Epithelial cell of proximal tubule (primary cell): ENCODE measurements around the gene FBXO21. TPM values are rescaled to one million over a fixed set of nuclear protein-coding genes. Genes with fewer than 3 reads are reported as not detected.
A peak's percentile ranks its signal among the peaks of the same experiment; 100 is the strongest.
"Not testable (repeated sequence)": the region's sequence is repeated elsewhere in the genome, so short reads cannot be mapped to it uniquely, and the experiment has no call there.

Source experiments
- DNase-seq: peaks from one replicate; pipeline ENCODE4 v3.0.0-alpha.2; 2011; ENCODE audit warnings: low read depth
- H3K4me3 ChIP-seq: 2 replicates; pipeline ENCODE4 v1.5.1; 2011; ENCODE audit warnings: low read depth, mild to moderate bottlenecking, low read length
- total RNA-seq: library from RNA; depleted of rRNA; stranded (reverse); fragments of >200 nt; gene quantifications from 2 replicates; pipeline ENCODE4 v1.2.3, GENCODE V29; 2015
- TF ChIP-seq, protein P1 (sequence below): conservative IDR thresholded peaks from 2 replicates; pipeline ENCODE4 v1.5.1; 2012; ENCODE audit warnings: low read depth, mild to moderate bottlenecking, low read length

Gene FBXO21
- total RNA-seq, 1 donor from 2014 or later, result 35.7 TPM

DNA sequence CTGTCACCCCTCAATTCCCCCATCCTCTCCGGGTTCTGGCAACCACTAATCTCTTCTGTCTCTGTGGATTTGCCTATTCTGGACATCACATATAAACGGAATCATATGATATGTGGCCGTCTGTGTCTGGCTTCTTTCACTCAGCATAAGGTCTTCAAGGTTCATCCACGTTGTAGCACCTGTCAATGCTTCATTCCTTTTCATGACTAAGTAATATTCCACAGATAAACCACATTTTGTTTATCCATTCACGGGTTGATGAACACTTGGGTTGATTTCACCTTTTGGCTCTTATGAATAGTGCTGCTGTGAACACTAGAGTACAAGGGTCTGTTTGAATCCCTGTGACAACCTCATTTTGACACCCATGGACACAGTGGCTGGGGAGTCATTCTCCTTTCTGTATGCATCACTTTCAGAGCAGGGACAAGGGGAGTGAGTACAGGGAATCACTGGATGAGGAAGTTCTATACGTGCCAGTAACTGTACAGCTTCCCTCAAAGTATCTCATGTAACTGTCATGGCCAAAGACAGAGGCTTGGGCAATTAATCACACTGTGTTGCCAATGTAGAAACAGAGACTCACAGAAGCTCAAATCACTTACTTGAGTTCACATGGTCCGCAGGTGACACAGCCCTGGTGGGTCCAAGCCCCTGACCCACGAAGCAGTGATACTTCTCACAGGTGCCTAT is 80.2 kb downstream of the FBXO21 start:
- DNase-seq, result no peak
- TF ChIP-seq, protein P1, sequence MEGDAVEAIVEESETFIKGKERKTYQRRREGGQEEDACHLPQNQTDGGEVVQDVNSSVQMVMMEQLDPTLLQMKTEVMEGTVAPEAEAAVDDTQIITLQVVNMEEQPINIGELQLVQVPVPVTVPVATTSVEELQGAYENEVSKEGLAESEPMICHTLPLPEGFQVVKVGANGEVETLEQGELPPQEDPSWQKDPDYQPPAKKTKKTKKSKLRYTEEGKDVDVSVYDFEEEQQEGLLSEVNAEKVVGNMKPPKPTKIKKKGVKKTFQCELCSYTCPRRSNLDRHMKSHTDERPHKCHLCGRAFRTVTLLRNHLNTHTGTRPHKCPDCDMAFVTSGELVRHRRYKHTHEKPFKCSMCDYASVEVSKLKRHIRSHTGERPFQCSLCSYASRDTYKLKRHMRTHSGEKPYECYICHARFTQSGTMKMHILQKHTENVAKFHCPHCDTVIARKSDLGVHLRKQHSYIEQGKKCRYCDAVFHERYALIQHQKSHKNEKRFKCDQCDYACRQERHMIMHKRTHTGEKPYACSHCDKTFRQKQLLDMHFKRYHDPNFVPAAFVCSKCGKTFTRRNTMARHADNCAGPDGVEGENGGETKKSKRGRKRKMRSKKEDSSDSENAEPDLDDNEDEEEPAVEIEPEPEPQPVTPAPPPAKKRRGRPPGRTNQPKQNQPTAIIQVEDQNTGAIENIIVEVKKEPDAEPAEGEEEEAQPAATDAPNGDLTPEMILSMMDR, result no peak
- no peak overlapping the region for H3K4me3 ChIP-seq

DNA sequence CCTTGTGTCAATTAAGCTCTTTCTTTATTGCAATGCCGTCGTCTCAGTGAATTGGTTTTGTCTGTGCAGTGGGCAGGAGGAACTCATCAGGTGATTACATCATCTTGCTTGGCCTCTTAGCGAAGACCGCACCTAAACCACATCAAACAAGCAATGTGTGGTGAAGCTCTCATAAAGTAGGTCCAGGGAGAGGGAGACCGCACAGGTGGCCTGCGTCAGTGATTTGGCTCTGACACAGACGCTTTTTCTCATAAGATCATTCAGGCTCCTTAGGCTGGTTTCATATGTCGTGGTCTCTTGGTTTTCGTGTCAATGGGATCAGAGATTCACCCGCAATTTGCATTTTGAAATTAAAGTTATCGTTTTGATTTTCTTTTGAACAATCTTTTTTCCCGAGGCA is 84.4 kb downstream of the FBXO21 start:
- TF ChIP-seq, protein P1, result no peak
- no peak overlapping the region for H3K4me3 ChIP-seq
- no peak for DNase-seq

DNA sequence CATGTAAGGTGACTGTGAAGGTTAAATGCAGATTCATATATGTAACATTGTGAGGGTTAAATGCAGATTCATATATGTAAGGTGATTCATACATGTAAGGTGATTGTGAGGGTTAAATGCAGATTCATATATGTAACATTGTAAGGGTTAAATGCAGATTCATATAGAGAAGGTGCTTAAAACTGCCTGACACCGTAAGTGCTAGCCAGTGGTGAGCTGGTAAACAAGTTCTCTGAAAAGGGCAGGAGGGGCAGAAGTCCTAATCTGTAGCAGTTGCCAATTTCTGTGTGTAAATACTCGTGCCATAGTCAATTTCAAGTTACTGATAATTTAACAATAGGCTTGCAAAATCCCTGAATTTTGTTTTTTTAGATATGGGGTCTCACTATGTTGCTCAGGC is 86.3 kb downstream of the FBXO21 start:
- H3K4me3 ChIP-seq, DNase-seq: not testable (repeated sequence)

DNA sequence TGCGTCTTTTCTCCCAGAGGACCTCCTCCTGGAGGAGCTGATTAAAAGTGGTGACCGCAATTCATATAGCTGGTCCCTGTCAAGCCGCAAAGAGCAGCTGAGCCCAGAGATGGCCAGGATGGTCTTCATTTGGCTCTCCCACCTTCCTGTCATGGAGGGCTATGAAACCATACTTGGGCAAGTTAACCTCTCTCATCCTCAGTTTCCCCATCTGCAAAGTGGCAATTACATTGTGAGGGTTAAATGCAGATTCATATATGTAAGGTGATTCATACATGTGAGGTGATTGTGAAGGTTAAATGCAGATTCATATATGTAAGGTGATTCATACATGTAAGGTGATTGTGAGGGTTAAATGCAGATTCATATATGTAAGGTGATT is 87.5 kb downstream of the FBXO21 start:
- H3K4me3 ChIP-seq, result no peak overlapping the region
- DNase-seq, result no peak
- TF ChIP-seq, protein P1, result no peak

DNA sequence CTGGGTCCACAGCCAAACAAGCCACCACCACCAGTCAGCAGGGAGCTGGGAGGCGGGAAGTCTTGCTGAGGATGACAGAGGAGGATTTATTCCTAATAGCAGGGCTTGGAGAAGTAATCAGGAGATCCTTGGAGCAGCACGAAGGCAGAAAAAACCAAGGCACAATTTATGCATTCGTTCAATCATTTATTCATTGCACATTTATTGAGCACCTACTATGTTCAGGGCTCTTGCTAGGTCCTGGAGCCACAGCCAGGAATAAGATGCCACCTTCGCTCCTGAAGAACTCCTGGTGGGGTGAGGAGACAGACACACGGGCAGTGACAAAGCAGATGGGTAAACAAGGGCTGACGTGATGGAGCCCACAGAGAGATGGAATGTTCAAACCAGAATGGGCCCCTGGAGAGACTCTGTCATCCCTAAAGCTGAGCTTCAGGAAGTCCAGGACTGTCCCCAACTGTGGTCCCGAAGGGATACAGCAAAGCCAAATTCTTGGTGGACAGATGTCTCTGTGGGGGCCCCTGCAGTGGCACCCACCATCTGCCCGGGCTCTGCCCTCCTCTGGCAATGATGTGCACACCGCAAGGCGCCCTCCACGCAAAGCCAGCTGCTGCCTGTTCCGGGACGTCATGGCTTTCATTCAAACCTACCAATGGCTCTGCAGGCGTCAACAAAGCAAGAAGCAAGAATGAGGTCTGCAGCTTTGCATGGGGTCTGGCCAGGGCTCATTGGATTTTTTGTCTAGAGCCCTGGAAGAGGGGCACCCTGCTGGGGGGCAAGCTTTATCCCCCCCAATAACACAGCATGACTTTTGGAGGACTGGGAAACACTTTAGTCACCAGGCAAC is 88.1 kb downstream of the FBXO21 start:
- TF ChIP-seq, protein P1, result no peak
- no peak for DNase-seq
- H3K4me3 ChIP-seq, result no peak overlapping the region

DNA sequence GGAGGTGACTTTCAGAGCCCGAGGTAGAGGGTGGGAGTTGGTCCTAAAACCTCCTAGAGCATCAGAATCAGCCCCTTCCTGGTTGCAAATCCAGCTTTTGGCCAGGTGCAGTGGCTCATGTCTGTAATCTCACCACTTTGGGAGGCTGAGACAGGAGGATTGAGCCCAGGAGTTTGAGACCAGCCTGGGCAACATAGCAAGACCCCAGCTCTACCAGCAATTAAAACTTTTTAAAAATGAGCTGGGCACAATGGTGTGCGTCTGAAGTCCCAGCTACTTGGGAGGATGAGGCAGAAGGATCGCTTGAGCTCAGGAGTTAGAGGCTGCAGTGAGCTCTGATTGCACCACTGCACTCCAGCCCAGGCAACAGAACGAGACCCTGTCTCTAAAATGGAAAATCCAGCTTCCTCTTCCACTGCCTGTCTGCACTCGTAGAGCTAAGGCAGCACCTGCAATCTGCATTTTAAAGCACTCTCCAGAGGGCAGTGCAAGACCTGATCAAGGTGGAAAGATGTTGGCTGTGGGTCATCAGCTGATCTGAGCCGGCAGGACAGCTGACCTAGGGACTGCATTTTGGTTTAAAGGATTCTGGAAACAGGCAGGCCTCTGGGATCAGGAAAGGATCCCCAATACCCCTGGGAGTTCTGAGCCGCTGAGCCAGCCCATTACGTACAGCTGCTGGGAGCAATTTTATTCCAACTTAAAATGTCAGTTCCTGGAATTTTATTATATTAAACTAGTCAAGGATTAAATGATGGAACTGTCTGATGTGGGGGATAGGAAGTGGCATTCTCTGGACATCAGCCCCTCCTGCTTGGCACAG is 89.2 kb downstream of the FBXO21 start:
- TF ChIP-seq, protein P1, result no peak
- DNase-seq, result no peak

DNA sequence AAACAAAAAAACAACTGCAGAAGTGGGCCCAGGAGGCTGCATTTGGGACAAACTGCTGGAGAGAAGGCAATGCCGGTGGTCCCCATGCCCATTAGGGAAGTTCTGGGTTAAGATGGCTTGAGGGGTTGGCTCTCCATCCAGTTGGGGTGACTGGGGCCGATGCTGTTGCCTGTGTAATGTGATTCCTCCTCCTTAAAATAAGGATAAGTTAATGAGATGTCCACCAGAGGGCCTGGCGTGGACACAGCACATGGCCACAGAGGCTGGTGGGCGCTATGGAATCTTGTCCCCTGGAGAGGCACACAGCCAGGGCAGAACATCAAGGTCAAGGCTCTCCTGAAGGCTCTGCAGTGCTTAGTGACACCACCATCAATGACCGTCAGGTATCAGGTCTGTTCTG is 90.0 kb downstream of the FBXO21 start:
- no peak overlapping the region for H3K4me3 ChIP-seq
- no peak for DNase-seq
- TF ChIP-seq, protein P1, result peak; percentile 52

More for the DNA sequence above, 89.2 kb downstream of the FBXO21 start:
- no peak overlapping the region for H3K4me3 ChIP-seq
